Measurements from ENCODE around the gene MED6. TPM values are rescaled to one million over a fixed set of nuclear protein-coding genes. Genes with fewer than 3 reads are reported as not detected.

The MED6 gene
- total and polyA plus RNA-seq, 2 of the 13 experiments (the other 11 are each of a cell fraction or from before 2014, with no cell fraction given), result 44.8 to 47.8 TPM

DNA sequence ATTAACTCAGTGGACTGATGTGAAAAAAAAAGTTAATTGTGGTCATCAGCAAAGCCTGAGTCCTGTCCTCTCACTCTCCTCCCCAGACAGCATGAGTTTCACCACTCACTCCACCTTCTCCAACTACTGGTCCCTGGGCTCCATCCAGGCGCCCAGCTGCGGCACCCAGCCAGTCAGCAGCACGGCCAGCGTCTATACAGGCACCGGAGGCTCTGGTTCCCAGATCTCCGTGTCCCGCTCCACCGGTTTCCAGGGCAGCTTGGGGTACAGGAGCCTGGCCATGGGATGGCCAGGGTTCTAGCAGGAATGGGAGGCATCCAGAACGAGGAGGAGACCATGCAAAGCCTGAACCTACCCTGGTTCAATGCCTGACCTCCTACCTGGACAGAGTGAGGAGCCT lies 6.0 kb downstream of the MED6 start:
- BruUV-seq (replicated peaks), result no TSS peak
- H3K79me2 ChIP-seq (ENCODE audit: insufficient read depth, low read length), result peaks cover 39% of the 10 kb centered on the region
- H3K9me3 ChIP-seq (ENCODE audit: low read length), result no peaks in the 10 kb centered on the region
- POLR2A ChIA-PET, result no interaction called here
- peaks cover 21 to 61% of the 10 kb centered on the region in 2 experiments for H3K36me3 ChIP-seq (replicated peaks in 1 of 2; ENCODE audit: control insufficient read depth in 1 of 2, insufficient read depth in 2 of 2, low read length in 2 of 2)
- H3K4me2 ChIP-seq (ENCODE audit: low read depth, low read length), result no peak overlapping the region
- no peaks in the 10 kb centered on the region; the same call in 1 of the 2 replicates for H4K20me1 ChIP-seq (ENCODE audit: insufficient read depth, low read length)
- FAIRE-seq (no peak), DNase-seq (ENCODE audit: low spot score) (no peak), ATAC-seq (no peak)
- in situ Hi-C loops (cut with HindIII; ENCODE audit: extremely low pct_ligation_motif_present, low pct_unique_long_range_greater_than_20kb), result no loop called here
- 97% methylated on average over 9 of the region's 9 CpGs for WGBS (ENCODE audit: low lambda C conversion rate)
- CTCF ChIA-PET (ENCODE audit: low intra/inter-chr PET ratio, low total read pairs), result no interaction called here
- peaks cover 17% of the 10 kb centered on the region for H3K4me1 ChIP-seq (ENCODE audit: insufficient read depth, low read length)
- H2AFZ ChIP-seq (ENCODE audit: low read length), result no peak overlapping the region
- H3K4me3 ChIP-seq (replicated peaks in 1 of 3; ENCODE audit: insufficient read depth in 1 of 3, low read depth in 2 of 3, low read length in 3 of 3), result no peak overlapping the region
- intact Hi-C loops (cut with micrococcal nuclease; ENCODE audit: unreplicated experiment), result no loop called here
- no peak overlapping the region for H3K9ac ChIP-seq (ENCODE audit: insufficient read depth, low read depth, low read length)
- no peaks in the 10 kb centered on the region for H3K27me3 ChIP-seq (ENCODE audit: control insufficient read depth in 1 of 2, insufficient read depth in 2 of 2, low read length in 2 of 2)
- H3K27ac ChIP-seq (ENCODE audit: extremely low read length, insufficient read depth, low read length), result no peak overlapping the region
- no peak for TF ChIP-seq POLR2AphosphoS5 (IDR thresholded peaks at IDR 0.05; ENCODE audit: low read depth, low read length)
- no peak for TF ChIP-seq ATF1 (CRISPR knock-in tag; IDR thresholded peaks at IDR 0.05)
- no peak for TF ChIP-seq MZF1 (CRISPR knock-in tag; IDR thresholded peaks at IDR 0.05; ENCODE audit: borderline replicate concordance)
- TF ChIP-seq, protein P1, sequence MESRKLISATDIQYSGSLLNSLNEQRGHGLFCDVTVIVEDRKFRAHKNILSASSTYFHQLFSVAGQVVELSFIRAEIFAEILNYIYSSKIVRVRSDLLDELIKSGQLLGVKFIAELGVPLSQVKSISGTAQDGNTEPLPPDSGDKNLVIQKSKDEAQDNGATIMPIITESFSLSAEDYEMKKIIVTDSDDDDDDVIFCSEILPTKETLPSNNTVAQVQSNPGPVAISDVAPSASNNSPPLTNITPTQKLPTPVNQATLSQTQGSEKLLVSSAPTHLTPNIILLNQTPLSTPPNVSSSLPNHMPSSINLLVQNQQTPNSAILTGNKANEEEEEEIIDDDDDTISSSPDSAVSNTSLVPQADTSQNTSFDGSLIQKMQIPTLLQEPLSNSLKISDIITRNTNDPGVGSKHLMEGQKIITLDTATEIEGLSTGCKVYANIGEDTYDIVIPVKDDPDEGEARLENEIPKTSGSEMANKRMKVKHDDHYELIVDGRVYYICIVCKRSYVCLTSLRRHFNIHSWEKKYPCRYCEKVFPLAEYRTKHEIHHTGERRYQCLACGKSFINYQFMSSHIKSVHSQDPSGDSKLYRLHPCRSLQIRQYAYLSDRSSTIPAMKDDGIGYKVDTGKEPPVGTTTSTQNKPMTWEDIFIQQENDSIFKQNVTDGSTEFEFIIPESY (CRISPR knock-in tag; IDR thresholded peaks at IDR 0.05), result no peak
- TF ChIP-seq ZFX (CRISPR knock-in tag; IDR thresholded peaks at IDR 0.05; ENCODE audit: low read depth), result no peak
- no peak for TF ChIP-seq KLF11 (CRISPR knock-in tag; IDR thresholded peaks at IDR 0.05)
- TF ChIP-seq NRL (CRISPR knock-in tag; IDR thresholded peaks at IDR 0.05; ENCODE audit: borderline replicate concordance), result no peak
- no peak for TF ChIP-seq FOXK2 (IDR thresholded peaks at IDR 0.05)
- TF ChIP-seq, protein P2, sequence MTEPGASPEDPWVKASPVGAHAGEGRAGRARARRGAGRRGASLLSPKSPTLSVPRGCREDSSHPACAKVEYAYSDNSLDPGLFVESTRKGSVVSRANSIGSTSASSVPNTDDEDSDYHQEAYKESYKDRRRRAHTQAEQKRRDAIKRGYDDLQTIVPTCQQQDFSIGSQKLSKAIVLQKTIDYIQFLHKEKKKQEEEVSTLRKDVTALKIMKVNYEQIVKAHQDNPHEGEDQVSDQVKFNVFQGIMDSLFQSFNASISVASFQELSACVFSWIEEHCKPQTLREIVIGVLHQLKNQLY (CRISPR knock-in tag; IDR thresholded peaks at IDR 0.05), result no peak
- TF ChIP-seq HOXA7 (CRISPR knock-in tag; IDR thresholded peaks at IDR 0.05), result no peak
- no peak for TF ChIP-seq HIC2 (CRISPR knock-in tag; IDR thresholded peaks at IDR 0.05; ENCODE audit: low read depth)
- TF ChIP-seq RELA (CRISPR knock-in tag; IDR thresholded peaks at IDR 0.05), result no peak

Measured in HepG2 (cell line).